ENCODE results near the gene FERMT2. TPM values are rescaled to one million over a fixed set of nuclear protein-coding genes. Genes with fewer than 3 reads are reported as not detected.
A peak's percentile ranks its signal among the peaks of the same experiment; 100 is the strongest.

The FERMT2 gene
- total RNA-seq, 1 donor from 2014 or later = 86.0 TPM

DNA sequence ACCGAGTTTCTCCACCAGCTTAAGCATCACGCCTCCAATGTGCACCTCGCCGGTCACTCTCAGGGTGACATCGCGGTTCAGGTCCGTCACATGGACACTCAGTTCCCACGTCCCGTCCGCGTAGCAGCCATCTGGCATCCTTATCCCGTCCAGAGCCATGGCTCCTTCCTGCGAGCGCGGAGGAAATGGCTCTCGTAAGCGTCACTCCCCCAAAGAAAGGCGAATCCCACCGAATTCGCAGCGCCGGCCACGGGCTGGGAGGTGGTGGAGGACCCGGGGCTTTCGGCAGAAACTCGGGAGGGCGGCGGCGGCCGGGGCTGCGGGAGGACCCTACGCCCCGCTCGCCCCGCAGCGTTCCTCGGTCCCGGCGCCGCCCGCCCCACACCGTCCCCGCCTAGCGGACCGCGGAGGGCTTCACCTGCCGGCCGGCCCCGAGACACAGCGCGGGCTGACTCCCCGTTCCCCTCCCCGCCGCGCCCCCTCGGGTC lies 396 bp downstream of the FERMT2 start:
- TF ChIP-seq, protein P1, sequence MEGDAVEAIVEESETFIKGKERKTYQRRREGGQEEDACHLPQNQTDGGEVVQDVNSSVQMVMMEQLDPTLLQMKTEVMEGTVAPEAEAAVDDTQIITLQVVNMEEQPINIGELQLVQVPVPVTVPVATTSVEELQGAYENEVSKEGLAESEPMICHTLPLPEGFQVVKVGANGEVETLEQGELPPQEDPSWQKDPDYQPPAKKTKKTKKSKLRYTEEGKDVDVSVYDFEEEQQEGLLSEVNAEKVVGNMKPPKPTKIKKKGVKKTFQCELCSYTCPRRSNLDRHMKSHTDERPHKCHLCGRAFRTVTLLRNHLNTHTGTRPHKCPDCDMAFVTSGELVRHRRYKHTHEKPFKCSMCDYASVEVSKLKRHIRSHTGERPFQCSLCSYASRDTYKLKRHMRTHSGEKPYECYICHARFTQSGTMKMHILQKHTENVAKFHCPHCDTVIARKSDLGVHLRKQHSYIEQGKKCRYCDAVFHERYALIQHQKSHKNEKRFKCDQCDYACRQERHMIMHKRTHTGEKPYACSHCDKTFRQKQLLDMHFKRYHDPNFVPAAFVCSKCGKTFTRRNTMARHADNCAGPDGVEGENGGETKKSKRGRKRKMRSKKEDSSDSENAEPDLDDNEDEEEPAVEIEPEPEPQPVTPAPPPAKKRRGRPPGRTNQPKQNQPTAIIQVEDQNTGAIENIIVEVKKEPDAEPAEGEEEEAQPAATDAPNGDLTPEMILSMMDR (IDR thresholded peaks at IDR 0.05) = no peak
- peaks cover 40% of the 10 kb centered on the region for H3K4me1 ChIP-seq
- peaks cover 10% of the 10 kb centered on the region for H3K27me3 ChIP-seq (ENCODE audit: low read depth)

DNA sequence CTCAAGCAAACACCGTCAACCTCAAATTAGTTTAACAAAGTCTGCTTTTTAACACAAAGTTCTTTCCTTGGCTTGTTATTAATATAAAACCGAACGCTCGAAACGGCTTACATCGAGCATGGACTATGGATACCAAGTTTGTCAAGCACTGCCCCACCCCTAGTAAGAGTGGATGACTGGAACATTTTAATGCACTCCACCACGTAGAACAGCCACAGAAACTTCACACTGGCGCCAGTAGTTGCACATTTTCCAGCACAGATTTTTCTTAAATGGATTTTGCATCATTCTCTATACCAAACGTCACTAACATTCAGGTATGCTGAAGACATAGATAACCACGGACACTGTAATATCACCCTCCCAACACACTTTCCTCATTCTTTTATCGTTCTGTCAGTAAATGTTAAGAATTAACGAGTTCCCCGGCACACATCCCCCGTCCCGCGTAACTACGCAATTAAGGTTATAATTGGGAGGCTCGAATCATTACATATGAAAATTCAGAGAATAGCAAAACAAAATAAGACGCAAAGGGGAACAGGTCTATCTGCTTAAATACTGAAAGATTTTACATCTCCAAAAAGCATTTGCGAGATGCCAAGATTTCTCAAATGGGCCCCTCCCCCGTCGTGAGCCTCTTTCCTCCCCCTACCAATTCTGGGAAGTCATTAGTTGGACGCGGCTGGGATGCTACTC lies 990 bp downstream of the FERMT2 start:
- Histone ChIP-seq H3K4me1 (peaks cover 40% of the 10 kb centered on the region), H3K27me3 (ENCODE audit: low read depth) (peaks cover 10% of the 10 kb centered on the region), H3K9me3 (no peaks in the 10 kb centered on the region), H3K36me3 (peaks cover 22% of the 10 kb centered on the region), H3K27ac (peak overlapping the region; percentile 96), H3K4me3 (peak overlapping the region; percentile 92)
- DNase-seq = no peak
- TF ChIP-seq, protein P1 (IDR thresholded peaks at IDR 0.05) = no peak
- ATAC-seq = peak; percentile 68 to 77
- intact Hi-C loops (cut with DNase I) = no loop called here

More for the DNA sequence above, 396 bp downstream of the FERMT2 start:
- H3K4me3 ChIP-seq = peak overlapping the region; percentile 92
- DNase-seq (peak; percentile 56), ATAC-seq (peak; percentile 70 to 71)
- H3K36me3 ChIP-seq = peaks cover 22% of the 10 kb centered on the region
- intact Hi-C loops (cut with DNase I) = no loop called here
- peak overlapping the region; percentile 96 for H3K27ac ChIP-seq
- H3K9me3 ChIP-seq = no peaks in the 10 kb centered on the region

DNA sequence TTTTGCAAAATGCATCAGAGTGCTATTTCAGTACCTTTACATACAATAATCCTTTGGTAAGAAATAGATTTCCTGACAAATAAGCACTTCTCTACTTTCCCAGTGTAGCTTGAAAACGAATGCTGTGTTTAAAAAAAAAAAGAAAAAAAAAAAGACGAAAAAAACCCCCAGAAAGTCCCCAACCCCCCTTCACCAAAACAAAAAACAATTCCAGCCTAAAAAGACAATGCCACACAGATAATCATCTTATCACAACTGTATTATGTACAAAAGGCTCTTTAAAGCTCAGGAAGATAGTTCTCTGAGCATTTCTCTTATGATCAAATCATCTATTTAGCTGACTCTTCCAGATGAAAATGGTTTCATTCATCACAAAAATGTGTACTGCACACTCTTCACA lies 1.6 kb downstream of the FERMT2 start:
- Histone ChIP-seq H3K9me3 (no peaks in the 10 kb centered on the region), H3K4me3 (peak overlapping the region; percentile 92), H3K36me3 (peaks cover 22% of the 10 kb centered on the region), H3K4me1 (peaks cover 41% of the 10 kb centered on the region), H3K27me3 (ENCODE audit: low read depth) (peaks cover 10% of the 10 kb centered on the region), H3K27ac (peak overlapping the region; percentile 96)
- ATAC-seq (no peak), DNase-seq (no peak)
- intact Hi-C loops (cut with DNase I) = no loop called here
- TF ChIP-seq, protein P1 (IDR thresholded peaks at IDR 0.05) = no peak

DNA sequence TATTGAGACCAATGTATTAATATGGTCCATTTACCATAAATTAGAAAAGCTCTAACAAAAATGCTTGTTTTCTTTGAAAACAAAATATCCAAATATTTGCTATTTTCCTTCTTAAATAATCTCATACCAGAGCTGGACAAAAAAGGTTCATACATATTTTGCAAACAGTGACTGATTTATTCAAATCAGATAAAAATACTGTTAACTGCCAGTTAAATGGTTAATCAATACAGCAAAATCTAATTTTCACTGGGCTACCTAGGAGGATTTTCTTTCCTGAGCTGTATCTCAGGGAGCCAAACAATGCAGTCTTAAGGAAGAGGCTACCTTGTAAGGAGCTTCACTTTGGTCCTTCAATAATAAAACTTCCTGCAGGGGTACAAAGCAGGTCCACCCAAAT lies 2.0 kb downstream of the FERMT2 start:
- TF ChIP-seq, protein P1 (IDR thresholded peaks at IDR 0.05) = no peak
- H3K4me3 ChIP-seq = peak overlapping the region; percentile 92

DNA sequence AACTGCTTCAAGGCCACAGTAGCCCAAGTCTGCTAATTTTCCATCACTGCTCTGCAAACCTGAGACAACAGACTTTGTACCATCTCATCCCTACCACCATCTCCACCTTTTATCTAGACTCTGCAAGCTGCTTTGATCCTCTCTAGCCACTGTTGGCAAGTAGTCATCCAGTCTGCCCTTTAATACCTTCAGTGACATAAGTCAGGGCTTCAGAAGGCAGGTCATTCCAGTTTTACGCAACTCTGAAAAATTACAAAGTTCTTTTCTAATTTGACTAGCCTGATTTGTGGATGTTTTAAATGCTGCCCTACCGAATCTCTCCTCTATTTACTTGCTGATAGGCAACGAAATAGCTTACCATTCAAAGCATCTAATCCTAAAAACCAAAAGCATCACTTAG lies 2.8 kb downstream of the FERMT2 start:
- peak overlapping the region; percentile 92 for H3K4me3 ChIP-seq
- peaks cover 45% of the 10 kb centered on the region for H3K4me1 ChIP-seq
- intact Hi-C loops (cut with DNase I) = no loop called here
- H3K27ac ChIP-seq = no peak overlapping the region
- DNase-seq (no peak), ATAC-seq (no peak)
- TF ChIP-seq, protein P1 (IDR thresholded peaks at IDR 0.05) = no peak
- peaks cover 10% of the 10 kb centered on the region for H3K27me3 ChIP-seq (ENCODE audit: low read depth)
- no peaks in the 10 kb centered on the region for H3K9me3 ChIP-seq
- peaks cover 22% of the 10 kb centered on the region for H3K36me3 ChIP-seq

More for the DNA sequence above, 2.0 kb downstream of the FERMT2 start:
- Histone ChIP-seq H3K27me3 (ENCODE audit: low read depth) (peaks cover 10% of the 10 kb centered on the region), H3K9me3 (no peaks in the 10 kb centered on the region), H3K27ac (peak overlapping the region; percentile 96), H3K36me3 (peaks cover 22% of the 10 kb centered on the region), H3K4me1 (peaks cover 45% of the 10 kb centered on the region)
- DNase-seq (no peak), ATAC-seq (no peak)
- intact Hi-C loops (cut with DNase I) = no loop called here
